IPS-20b (cell line): ENCODE measurements around the gene PUSL1.

ENCODE experiments used
- H3K27ac ChIP-seq: one replicate; pipeline ENCODE4 v1.5.1; 2013; ENCODE audit warnings: low read length
- H3K27me3 ChIP-seq: 2 replicates; pipeline ENCODE4 v1.6.1; 2013; ENCODE audit warnings: mild to moderate bottlenecking, low read length, inconsistent platforms; ENCODE audit not compliant: insufficient read depth
- H3K36me3 ChIP-seq: 2 replicates; pipeline ENCODE4 v1.6.1; 2013; ENCODE audit warnings: low read depth, mild to moderate bottlenecking, inconsistent platforms, low read length, moderate library complexity; ENCODE audit not compliant: insufficient read depth
- H3K4me1 ChIP-seq: 2 replicates; pipeline ENCODE4 v1.6.1; 2013; ENCODE audit warnings: mild to moderate bottlenecking, control low read depth, inconsistent platforms, low read length, moderate library complexity; ENCODE audit not compliant: insufficient read depth
- H3K4me3 ChIP-seq: 2 replicates; pipeline ENCODE4 v1.5.1; 2013; ENCODE audit warnings: mild to moderate bottlenecking, low read length, inconsistent platforms
- H3K9ac ChIP-seq: 2 replicates; pipeline ENCODE4 v1.6.1; 2013; ENCODE audit warnings: low read depth, mild to moderate bottlenecking, inconsistent platforms, low read length, moderate library complexity
- H3K9me3 ChIP-seq: 2 replicates; pipeline ENCODE4 v1.6.1; 2013; ENCODE audit warnings: mild to moderate bottlenecking, low read depth, low read length, inconsistent platforms; ENCODE audit not compliant: insufficient read depth

The PUSL1 gene

DNA sequence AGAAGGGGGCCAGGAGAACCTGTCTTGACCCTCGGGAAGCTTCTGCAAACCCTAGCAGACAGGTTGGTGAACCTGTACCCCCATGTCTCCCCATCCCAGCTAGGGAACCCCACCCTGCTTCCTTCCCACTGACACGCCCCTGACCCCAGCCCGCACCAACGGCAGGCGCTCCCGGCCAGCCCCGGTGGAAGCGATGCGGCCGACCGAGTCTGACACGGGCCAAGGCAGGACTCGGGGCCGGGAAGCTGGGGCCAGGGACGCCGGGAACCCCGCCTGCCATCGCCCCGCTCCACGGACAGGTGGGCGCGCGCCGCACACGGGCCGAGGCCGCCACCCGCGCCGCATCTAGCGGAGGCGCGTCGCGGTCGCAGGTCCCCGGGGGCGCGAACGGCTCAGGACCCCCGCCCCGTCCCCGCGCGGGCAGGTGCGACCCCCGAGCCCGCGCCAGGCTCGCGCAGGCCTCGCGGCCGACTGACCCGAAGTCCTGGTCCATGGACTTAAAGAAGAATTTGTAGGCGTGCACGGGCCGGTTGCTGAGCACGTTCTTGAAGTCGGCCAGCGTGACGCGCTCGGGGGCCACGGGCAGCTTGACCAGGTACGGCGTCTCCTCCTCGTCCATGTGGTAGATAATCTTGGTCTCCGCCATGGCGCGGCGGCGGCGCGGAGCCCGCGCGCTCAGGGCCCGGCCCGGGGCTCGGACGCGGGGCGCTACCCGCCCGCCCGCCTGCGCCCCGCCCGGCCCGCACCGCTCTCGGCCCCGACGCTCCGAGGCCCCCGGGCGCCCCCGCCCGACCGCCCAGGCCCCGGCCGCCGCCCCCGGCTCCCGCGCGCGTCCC is 40.2 kb downstream of the PUSL1 start:
- H3K27ac ChIP-seq = no peak overlapping the region

GRCh38 chr1:1349256-1350012 is 41.0 kb downstream of the PUSL1 start, which contains the start of gene DVL1:
Gene DVL1, minus strand, starts transcription at chr1:1349418. Its CDS starts 353 bp downstream, at chr1:1349065.
- Histone ChIP-seq H3K4me3 (peak within 1 kb of the TSS; percentile 70), H3K27ac (no peak within 1 kb of the TSS), H3K9ac (peak within 1 kb of the TSS; percentile 79), H3K27me3 (peaks cover 16% of the 10 kb centered on the region), H3K36me3 (no peaks in the 10 kb centered on the region), H3K4me1 (peaks cover 2% of the 10 kb centered on the region; the same call in 1 of the 2 replicates), H3K9me3 (no peaks in the 10 kb centered on the region)

More for the DNA sequence above, 40.2 kb downstream of the PUSL1 start:
- Histone ChIP-seq H3K4me3 (peak overlapping the region; percentile 69), H3K36me3 (no peaks in the 10 kb centered on the region), H3K4me1 (peaks cover 2% of the 10 kb centered on the region; the same call in 1 of the 2 replicates), H3K9ac (peak overlapping the region; percentile 61), H3K27me3 (peaks cover 8% of the 10 kb centered on the region), H3K9me3 (no peaks in the 10 kb centered on the region)

DNA sequence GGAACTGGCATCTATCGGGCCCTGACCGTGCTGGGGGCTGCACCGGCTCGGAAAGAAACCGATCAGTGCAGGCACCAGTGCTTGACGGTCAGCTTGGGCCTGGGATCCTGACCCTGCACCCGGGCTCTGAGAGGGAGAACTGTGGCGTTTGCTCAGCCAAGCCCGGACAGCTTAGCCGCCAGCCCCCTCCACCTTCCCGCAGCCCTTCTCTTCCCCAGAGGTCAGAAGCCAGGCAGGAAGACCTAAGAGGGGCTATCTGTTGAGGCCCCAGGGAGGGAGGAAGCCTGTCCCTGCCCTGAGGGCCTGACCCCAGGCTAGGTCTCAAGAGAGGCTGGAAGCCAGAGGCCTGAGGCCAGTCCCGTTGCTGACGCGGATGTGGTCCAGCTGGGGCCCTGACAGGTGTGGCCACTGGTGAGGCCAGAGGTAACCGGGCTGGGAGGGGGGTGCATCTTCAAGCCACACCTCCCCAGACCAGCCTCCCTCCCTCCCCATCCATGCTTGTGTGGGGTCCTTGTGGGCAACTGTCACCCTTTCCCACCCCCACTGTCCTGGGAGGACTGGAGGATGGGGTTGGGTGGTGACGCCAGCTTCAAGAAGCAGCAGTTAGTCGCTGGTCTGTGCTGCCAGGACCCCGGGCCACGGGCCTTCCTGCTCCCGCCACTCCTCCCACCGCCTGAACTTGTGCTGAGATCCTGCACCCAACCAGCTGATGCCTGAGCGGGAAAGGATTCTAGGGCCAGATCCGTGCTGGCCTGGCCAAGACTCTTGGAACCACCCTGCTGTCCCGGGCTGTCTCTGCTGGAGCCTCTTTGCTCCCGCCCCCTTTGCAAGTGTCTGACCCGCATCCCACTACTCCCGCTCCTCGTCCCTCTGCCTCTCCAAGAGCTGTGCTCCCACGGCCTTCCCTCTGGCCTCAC is 43.4 kb downstream of the PUSL1 start:
- Histone ChIP-seq H3K27ac (no peak overlapping the region), H3K9ac (peak overlapping the region; percentile 48; the same call in 1 of the 2 replicates), H3K9me3 (no peaks in the 10 kb centered on the region), H3K4me3 (peak overlapping the region; percentile 47; the same call in 1 of the 2 replicates), H3K4me1 (peaks cover 2% of the 10 kb centered on the region; the same call in 1 of the 2 replicates), H3K36me3 (no peaks in the 10 kb centered on the region), H3K27me3 (peaks cover 22% of the 10 kb centered on the region)

GRCh38 chr1:1352786-1353388 is 44.5 kb downstream of the PUSL1 start:
- Histone ChIP-seq H3K9me3 (no peaks in the 10 kb centered on the region), H3K27me3 (peaks cover 22% of the 10 kb centered on the region), H3K9ac (peak overlapping the region; percentile 63; the same call in 1 of the 2 replicates), H3K27ac (no peak overlapping the region), H3K4me3 (no peak overlapping the region), H3K4me1 (peaks cover 5% of the 10 kb centered on the region; the same call in 1 of the 2 replicates), H3K36me3 (no peaks in the 10 kb centered on the region)

DNA sequence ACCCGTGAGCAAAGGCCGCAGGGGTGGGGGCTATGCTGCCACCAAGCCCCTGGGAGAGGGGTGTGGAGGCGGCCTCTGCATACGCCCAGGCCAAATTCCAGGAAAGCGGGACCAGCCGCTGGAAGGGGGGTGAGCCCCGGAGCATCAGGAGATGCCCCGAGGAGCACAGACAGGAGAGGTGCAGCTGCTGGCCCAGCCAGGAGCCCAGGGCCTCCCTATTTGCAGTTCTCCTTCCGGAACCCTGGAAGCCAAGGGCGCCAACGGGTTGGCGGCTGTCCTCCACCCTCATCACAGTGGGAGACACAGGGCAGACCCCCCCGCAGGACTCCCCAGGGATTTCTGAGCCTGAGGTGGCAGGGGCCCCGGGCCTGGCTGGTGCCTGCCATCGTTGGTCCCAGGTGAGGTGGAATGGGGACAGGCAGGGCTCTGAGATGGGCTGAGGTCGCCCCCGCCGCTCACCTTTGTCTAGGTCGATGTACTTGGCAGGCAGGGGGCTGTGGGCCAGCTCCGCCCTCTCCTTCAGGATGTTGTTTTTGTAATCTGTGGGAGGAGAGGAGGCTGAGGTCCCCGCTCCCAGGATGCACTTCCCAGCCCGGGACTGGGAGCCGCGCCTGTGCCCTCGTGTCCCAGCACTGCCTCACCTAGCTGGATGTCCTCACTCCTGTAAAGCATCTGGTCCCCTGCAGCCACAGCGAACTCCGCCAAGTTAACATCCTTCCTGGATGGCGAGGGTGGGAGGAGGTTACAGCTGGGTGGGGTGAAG is 45.2 kb downstream of the PUSL1 start:
- Histone ChIP-seq H3K9me3 (no peaks in the 10 kb centered on the region), H3K9ac (peak overlapping the region; percentile 63; the same call in 1 of the 2 replicates), H3K4me1 (peaks cover 7% of the 10 kb centered on the region; the same call in 1 of the 2 replicates), H3K36me3 (no peaks in the 10 kb centered on the region), H3K4me3 (peak overlapping the region; percentile 59; the same call in 1 of the 2 replicates), H3K27me3 (peaks cover 22% of the 10 kb centered on the region), H3K27ac (no peak overlapping the region)

GRCh38 chr1:1354271-1355247 is 46.2 kb downstream of the PUSL1 start:
- no peaks in the 10 kb centered on the region for H3K36me3 ChIP-seq
- peaks cover 12% of the 10 kb centered on the region; the same call in 1 of the 2 replicates for H3K4me1 ChIP-seq
- H3K9me3 ChIP-seq = no peaks in the 10 kb centered on the region
- H3K27ac ChIP-seq = no peak overlapping the region
- H3K9ac ChIP-seq = peak overlapping the region; percentile 63; the same call in 1 of the 2 replicates
- peaks cover 22% of the 10 kb centered on the region for H3K27me3 ChIP-seq
- peak overlapping the region; percentile 59; the same call in 1 of the 2 replicates for H3K4me3 ChIP-seq

- H3K4me1 ChIP-seq = peaks cover 12% of the 10 kb centered on the region; the same call in 1 of the 2 replicates
- no peaks in the 10 kb centered on the region for H3K9me3 ChIP-seq
- H3K27ac ChIP-seq = no peak overlapping the region
- H3K27me3 ChIP-seq = peaks cover 22% of the 10 kb centered on the region
- no peak overlapping the region for H3K9ac ChIP-seq
- H3K36me3 ChIP-seq = no peaks in the 10 kb centered on the region
- no peak overlapping the region for H3K4me3 ChIP-seq
Measured at GRCh38 chr1:1355416-1355815, 47.0 kb downstream of the PUSL1 start.

GRCh38 chr1:1356166-1356795 is 47.9 kb downstream of the PUSL1 start:
- peaks cover 16% of the 10 kb centered on the region for H3K4me1 ChIP-seq
- no peak overlapping the region for H3K4me3 ChIP-seq
- H3K27me3 ChIP-seq = peaks cover 22% of the 10 kb centered on the region
- no peaks in the 10 kb centered on the region for H3K9me3 ChIP-seq
- no peaks in the 10 kb centered on the region for H3K36me3 ChIP-seq
- no peak overlapping the region for H3K27ac ChIP-seq
- H3K9ac ChIP-seq = no peak overlapping the region

DNA sequence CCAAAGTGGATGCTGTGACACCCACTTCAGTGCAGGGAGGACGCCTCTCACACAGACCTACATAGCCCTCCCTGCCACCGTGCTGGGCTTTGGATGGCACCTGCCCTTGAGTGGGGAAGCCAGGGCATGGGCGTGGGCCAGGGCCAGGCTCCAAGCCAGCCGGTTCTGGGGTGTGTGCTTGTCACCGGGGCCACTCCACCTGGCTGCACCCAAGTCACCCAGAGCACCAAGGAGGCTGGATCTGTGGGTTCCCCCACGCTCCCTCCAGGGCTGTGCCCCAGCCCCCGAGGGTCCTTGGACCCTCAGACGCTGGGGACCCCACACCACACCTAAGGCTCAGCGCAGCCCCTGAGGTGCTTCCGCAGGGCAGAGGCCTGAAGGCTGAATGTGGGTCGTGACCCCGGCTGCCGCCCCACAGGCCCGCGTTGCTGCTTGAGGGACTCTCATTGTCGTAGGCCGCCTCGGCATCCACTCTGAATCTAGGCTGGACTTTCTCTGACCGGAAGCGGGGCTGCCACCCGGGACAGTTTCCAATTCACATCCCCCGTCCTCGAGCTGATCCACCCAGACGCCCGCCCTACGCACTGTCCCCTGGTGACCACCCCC is 48.5 kb downstream of the PUSL1 start:
- H3K27me3 ChIP-seq = peaks cover 22% of the 10 kb centered on the region
- H3K27ac ChIP-seq = no peak overlapping the region
- H3K9me3 ChIP-seq = no peaks in the 10 kb centered on the region
- H3K4me1 ChIP-seq = peaks cover 17% of the 10 kb centered on the region
- no peak overlapping the region for H3K4me3 ChIP-seq
- H3K9ac ChIP-seq = no peak overlapping the region
- no peaks in the 10 kb centered on the region for H3K36me3 ChIP-seq
